ENCODE results near the gene AFF4. TPM values are rescaled to one million over a fixed set of nuclear protein-coding genes. Genes with fewer than 3 reads are reported as not detected.

AFF4 gene
- total and polyA plus RNA-seq, 9 of the 15 experiments (the other 6 are each of a cell fraction or from before 2014, with no cell fraction given), result 1.7 to 25.8 (median 17.9) TPM

DNA sequence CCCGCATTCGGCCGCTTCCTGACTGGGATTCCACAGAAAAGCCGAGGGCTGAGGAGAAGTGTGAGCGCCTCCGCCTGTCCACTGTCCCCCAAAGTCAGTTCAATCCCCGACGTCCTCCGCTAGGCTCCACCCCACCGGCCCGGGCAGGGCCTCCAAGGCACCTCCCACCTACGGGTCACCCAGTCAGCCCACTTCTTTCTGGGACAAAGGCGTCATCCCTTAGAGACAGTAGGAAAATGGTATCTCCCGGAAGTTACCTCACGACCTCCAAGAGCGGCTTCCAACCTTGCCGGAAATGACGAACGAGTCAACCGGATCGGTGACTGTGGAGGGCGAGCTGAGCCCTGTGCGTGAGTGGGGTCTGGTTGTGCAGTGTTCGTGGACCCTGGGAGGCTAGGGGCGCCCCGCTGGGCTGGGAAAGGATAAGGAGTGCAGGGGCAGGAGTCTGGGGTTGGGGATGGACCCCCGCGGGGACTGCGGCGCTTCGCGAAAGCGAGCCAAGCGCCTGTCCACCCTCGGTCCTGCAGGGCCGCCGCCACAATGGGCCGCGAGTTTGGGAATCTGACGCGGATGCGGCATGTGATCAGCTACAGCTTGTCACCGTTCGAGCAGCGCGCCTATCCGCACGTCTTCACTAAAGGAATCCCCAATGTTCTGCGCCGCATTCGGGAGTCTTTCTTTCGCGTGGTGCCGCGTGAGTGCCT lies 96.9 kb downstream of the AFF4 start, which contains the start of the genes GDF9 and UQCRQ (continued):
- peak; percentile 40 for TF ChIP-seq MYC (IDR thresholded peaks at IDR 0.05; ENCODE audit: low read depth, low read length)
- 0 out of 2 replicates have a peak, but pooled peaks have one; percentile 65 for TF ChIP-seq MYC (CRISPR knock-in tag; IDR thresholded peaks at IDR 0.05; ENCODE audit: borderline replicate concordance, low read depth)
- 0 out of 2 replicates have a peak, but pooled peaks have one; percentile 83 for TF ChIP-seq KAT7 (CRISPR knock-in tag; IDR thresholded peaks at IDR 0.05; ENCODE audit: borderline replicate concordance)
- 0 out of 2 replicates have a peak, but pooled peaks have one; percentile 84 for TF ChIP-seq ZNF830 (CRISPR knock-in tag; IDR thresholded peaks at IDR 0.05)
- TF ChIP-seq, protein P1, sequence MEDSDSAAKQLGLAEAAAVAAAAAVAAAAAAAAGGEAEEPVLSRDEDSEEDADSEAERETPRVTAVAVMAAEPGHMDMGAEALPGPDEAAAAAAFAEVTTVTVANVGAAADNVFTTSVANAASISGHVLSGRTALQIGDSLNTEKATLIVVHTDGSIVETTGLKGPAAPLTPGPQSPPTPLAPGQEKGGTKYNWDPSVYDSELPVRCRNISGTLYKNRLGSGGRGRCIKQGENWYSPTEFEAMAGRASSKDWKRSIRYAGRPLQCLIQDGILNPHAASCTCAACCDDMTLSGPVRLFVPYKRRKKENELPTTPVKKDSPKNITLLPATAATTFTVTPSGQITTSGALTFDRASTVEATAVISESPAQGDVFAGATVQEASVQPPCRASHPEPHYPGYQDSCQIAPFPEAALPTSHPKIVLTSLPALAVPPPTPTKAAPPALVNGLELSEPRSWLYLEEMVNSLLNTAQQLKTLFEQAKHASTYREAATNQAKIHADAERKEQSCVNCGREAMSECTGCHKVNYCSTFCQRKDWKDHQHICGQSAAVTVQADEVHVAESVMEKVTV (CRISPR knock-in tag; IDR thresholded peaks at IDR 0.05), result peak; percentile 77
- TF ChIP-seq, protein P2, sequence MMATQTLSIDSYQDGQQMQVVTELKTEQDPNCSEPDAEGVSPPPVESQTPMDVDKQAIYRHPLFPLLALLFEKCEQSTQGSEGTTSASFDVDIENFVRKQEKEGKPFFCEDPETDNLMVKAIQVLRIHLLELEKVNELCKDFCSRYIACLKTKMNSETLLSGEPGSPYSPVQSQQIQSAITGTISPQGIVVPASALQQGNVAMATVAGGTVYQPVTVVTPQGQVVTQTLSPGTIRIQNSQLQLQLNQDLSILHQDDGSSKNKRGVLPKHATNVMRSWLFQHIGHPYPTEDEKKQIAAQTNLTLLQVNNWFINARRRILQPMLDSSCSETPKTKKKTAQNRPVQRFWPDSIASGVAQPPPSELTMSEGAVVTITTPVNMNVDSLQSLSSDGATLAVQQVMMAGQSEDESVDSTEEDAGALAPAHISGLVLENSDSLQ (IDR thresholded peaks at IDR 0.05), result peak; percentile 70
- TF ChIP-seq COPS2 (conservative IDR thresholded peaks at IDR 0.05), result no peak
- no peak for TF ChIP-seq LARP7 (IDR thresholded peaks at IDR 0.05)
- TF ChIP-seq SMC3 (conservative IDR thresholded peaks at IDR 0.05; ENCODE audit: insufficient read depth, low read depth, low read length), result peak; percentile 36; the same call in 1 of the 2 replicates
- TF ChIP-seq HNRNPUL1 (IDR thresholded peaks at IDR 0.05; ENCODE audit: low read length), result no peak
- no peak for TF ChIP-seq POLR3G (IDR thresholded peaks at IDR 0.05; ENCODE audit: extremely low read depth, insufficient read length, insufficient replicate concordance)
- peak; percentile 91 for TF ChIP-seq EP400 (IDR thresholded peaks at IDR 0.05)
- TF ChIP-seq, protein P3, sequence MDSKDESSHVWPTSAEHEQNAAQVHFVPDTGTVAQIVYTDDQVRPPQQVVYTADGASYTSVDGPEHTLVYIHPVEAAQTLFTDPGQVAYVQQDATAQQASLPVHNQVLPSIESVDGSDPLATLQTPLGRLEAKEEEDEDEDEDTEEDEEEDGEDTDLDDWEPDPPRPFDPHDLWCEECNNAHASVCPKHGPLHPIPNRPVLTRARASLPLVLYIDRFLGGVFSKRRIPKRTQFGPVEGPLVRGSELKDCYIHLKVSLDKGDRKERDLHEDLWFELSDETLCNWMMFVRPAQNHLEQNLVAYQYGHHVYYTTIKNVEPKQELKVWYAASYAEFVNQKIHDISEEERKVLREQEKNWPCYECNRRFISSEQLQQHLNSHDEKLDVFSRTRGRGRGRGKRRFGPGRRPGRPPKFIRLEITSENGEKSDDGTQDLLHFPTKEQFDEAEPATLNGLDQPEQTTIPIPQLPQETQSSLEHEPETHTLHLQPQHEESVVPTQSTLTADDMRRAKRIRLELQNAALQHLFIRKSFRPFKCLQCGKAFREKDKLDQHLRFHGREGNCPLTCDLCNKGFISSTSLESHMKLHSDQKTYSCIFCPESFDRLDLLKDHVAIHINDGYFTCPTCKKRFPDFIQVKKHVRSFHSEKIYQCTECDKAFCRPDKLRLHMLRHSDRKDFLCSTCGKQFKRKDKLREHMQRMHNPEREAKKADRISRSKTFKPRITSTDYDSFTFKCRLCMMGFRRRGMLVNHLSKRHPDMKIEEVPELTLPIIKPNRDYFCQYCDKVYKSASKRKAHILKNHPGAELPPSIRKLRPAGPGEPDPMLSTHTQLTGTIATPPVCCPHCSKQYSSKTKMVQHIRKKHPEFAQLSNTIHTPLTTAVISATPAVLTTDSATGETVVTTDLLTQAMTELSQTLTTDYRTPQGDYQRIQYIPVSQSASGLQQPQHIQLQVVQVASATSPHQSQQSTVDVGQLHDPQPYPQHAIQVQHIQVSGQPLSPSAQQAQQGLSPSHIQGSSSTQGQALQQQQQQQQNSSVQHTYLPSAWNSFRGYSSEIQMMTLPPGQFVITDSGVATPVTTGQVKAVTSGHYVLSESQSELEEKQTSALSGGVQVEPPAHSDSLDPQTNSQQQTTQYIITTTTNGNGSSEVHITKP (IDR thresholded peaks at IDR 0.05; ENCODE audit: partially characterized antibody), result peak; percentile 99
- TF ChIP-seq RBFOX2 (IDR thresholded peaks at IDR 0.05; ENCODE audit: low read depth, low read length), result peak; percentile 94
- peak; percentile 38 to 44; a peak in 2 of 4 replicates for TF ChIP-seq SIX5 (IDR thresholded peaks at IDR 0.05; ENCODE audit: borderline replicate concordance in 1 of 2, insufficient read depth in 1 of 2, low read depth in 1 of 2, low read length in 2 of 2)
- TF ChIP-seq BDP1 (IDR thresholded peaks at IDR 0.05; ENCODE audit: insufficient read depth, insufficient read length), result no peak
- TF ChIP-seq STAT5B (CRISPR knock-in tag; IDR thresholded peaks at IDR 0.05), result no peak
- TF ChIP-seq CSDE1 (IDR thresholded peaks at IDR 0.05), result peak in 1 of 2 experiments; percentile 54; a peak in 1 of 4 replicates

All from K562 (cell line).